H9 (cell line): ENCODE measurements around the gene SLC34A3. TPM values are rescaled to one million over a fixed set of nuclear protein-coding genes. Genes with fewer than 3 reads are reported as not detected.
A peak's percentile ranks its signal among the peaks of the same experiment; 100 is the strongest.

Experiments
- DNase-seq: peaks from one replicate; pipeline ENCODE4 v3.0.0-alpha.2; 2017
- H2AFZ ChIP-seq: one replicate; pipeline ENCODE4 v1.6.1; 2013; ENCODE audit warnings: mild to moderate bottlenecking, low read length, control low read depth, moderate library complexity
- H2AK5ac ChIP-seq: 2 replicates; pipeline ENCODE4 v1.6.1; 2013; ENCODE audit warnings: low read length, control low read depth, mixed read lengths; ENCODE audit not compliant: insufficient read length
- H2BK120ac ChIP-seq: one replicate; pipeline ENCODE4 v1.6.1; 2013; ENCODE audit warnings: low read depth, mild to moderate bottlenecking, low read length, control low read depth, inconsistent platforms; ENCODE audit not compliant: poor library complexity, severe bottlenecking
- H2BK12ac ChIP-seq: 2 replicates; pipeline ENCODE4 v1.6.1; 2013; ENCODE audit warnings: low read length, control low read depth, mixed read lengths, low read depth; ENCODE audit not compliant: insufficient read length
- H2BK15ac ChIP-seq: 2 replicates; pipeline ENCODE4 v1.6.1; 2013; ENCODE audit warnings: low read depth, low read length, control low read depth
- H2BK20ac ChIP-seq: one replicate; pipeline ENCODE4 v1.6.1; 2013; ENCODE audit warnings: low read depth, mild to moderate bottlenecking, low read length, control low read depth, inconsistent platforms; ENCODE audit not compliant: poor library complexity, severe bottlenecking
- H2BK5ac ChIP-seq: 2 replicates; pipeline ENCODE4 v1.6.1; 2013; ENCODE audit warnings: low read length, control low read depth, mixed read lengths; ENCODE audit not compliant: insufficient read length
- H3K14ac ChIP-seq: 2 replicates; pipeline ENCODE4 v1.6.1; 2013; ENCODE audit warnings: low read length, control low read depth; ENCODE audit not compliant: insufficient read depth
- H3K18ac ChIP-seq: 2 replicates; pipeline ENCODE4 v1.6.1; 2013; ENCODE audit warnings: low read depth, mild to moderate bottlenecking, mixed read lengths, low read length, control low read depth; ENCODE audit not compliant: insufficient read length
- H3K23ac ChIP-seq: 2 replicates; pipeline ENCODE4 v1.6.1; 2013; ENCODE audit warnings: low read length, control low read depth, mixed read lengths, low read depth; ENCODE audit not compliant: insufficient read length
- H3K23me2 ChIP-seq: 2 replicates; pipeline ENCODE4 v1.6.1; 2013; ENCODE audit warnings: low read depth, mild to moderate bottlenecking, mixed read lengths, low read length, control low read depth; ENCODE audit not compliant: insufficient read length, poor library complexity, severe bottlenecking
- H3K27ac ChIP-seq: 2 replicates; pipeline ENCODE4 v1.5.1; 2013; ENCODE audit warnings: low read length, control low read depth, mixed read lengths, low read depth; ENCODE audit not compliant: insufficient read length
- H3K27me3 ChIP-seq: 2 replicates; pipeline ENCODE4 v1.6.1; 2013; ENCODE audit warnings: low read length, control low read depth, inconsistent platforms; ENCODE audit not compliant: insufficient read depth
- H3K4ac ChIP-seq: 2 replicates; pipeline ENCODE4 v1.6.1; 2013; ENCODE audit warnings: low read depth, mild to moderate bottlenecking, control low read depth, inconsistent platforms, low read length, moderate library complexity
- H3K4me1 ChIP-seq: 2 replicates; pipeline ENCODE4 v1.6.1; 2013; ENCODE audit warnings: low read length, control low read depth, inconsistent platforms; ENCODE audit not compliant: insufficient read depth
- H3K4me2 ChIP-seq: 2 replicates; pipeline ENCODE4 v1.6.1; 2013; ENCODE audit warnings: low read length, control low read depth, mixed read lengths; ENCODE audit not compliant: insufficient read length, insufficient read depth
- H3K56ac ChIP-seq: 2 replicates; pipeline ENCODE4 v1.6.1; 2013; ENCODE audit warnings: low read depth, mild to moderate bottlenecking, mixed read lengths, low read length, control low read depth; ENCODE audit not compliant: insufficient read length
- H3K79me1 ChIP-seq: 2 replicates; pipeline ENCODE4 v1.6.1; 2013; ENCODE audit warnings: low read depth, mild to moderate bottlenecking, moderate library complexity, low read length, control low read depth, inconsistent platforms; ENCODE audit not compliant: insufficient read depth, poor library complexity, severe bottlenecking
- H3K79me2 ChIP-seq: 2 replicates; pipeline ENCODE4 v1.6.1; 2013; ENCODE audit warnings: low read length, control low read depth, inconsistent platforms; ENCODE audit not compliant: insufficient read depth
- H3K9ac ChIP-seq: 2 replicates; pipeline ENCODE4 v1.6.1; 2013; ENCODE audit warnings: low read length, control low read depth, mixed read lengths; ENCODE audit not compliant: insufficient read length; ENCODE audit errors: extremely low read depth
- H3K9me3 ChIP-seq: one replicate; pipeline ENCODE4 v1.6.1; 2013; ENCODE audit warnings: low read depth, low read length, inconsistent platforms; ENCODE audit not compliant: control insufficient read depth
- H3T11ph ChIP-seq: one replicate; pipeline ENCODE4 v1.6.1; 2013; ENCODE audit warnings: mild to moderate bottlenecking, low read length, control low read depth, inconsistent platforms
- H4K20me1 ChIP-seq: one replicate; pipeline ENCODE4 v1.6.1; 2013; ENCODE audit not compliant: control insufficient read depth, insufficient read length, insufficient read depth
- H4K5ac ChIP-seq: 2 replicates; pipeline ENCODE4 v1.6.1; 2013; ENCODE audit warnings: low read depth, mild to moderate bottlenecking, mixed read lengths, low read length, control low read depth; ENCODE audit not compliant: insufficient read length
- H4K8ac ChIP-seq: replicated peaks from 2 replicates; pipeline ENCODE4 v1.6.1; 2013; ENCODE audit warnings: low read length, control low read depth, mixed read lengths, low read depth; ENCODE audit not compliant: insufficient read length
- H4K91ac ChIP-seq: 2 replicates; pipeline ENCODE4 v1.6.1; 2013; ENCODE audit warnings: low read depth, mild to moderate bottlenecking, moderate library complexity, mixed read lengths, low read length, control low read depth; ENCODE audit not compliant: insufficient read length
- H3K27ac Mint-ChIP-seq, 3 experiments: 2 replicates in 2 of 3; 3 replicates in 1 of 3; pipeline ENCODE4 v1.8.0; 2020 to 2021; ENCODE audit warnings: mixed read lengths in 3 of 3, mild to moderate bottlenecking in 1 of 3, moderate library complexity in 1 of 3
- H3K27me3 Mint-ChIP-seq: 2 replicates; pipeline ENCODE4 v1.8.0; 2021; ENCODE audit warnings: low read depth, mild to moderate bottlenecking, moderate library complexity, mixed read lengths
- H3K36me3 Mint-ChIP-seq, 3 experiments: 2 replicates in 2 of 3; 3 replicates in 1 of 3; pipeline ENCODE4 v1.8.0; 2020 to 2021; ENCODE audit warnings: low read depth in 3 of 3, mixed read lengths in 3 of 3; ENCODE audit not compliant: insufficient read depth in 1 of 3
- H3K4me1 Mint-ChIP-seq, 2 experiments: 2 replicates each; pipeline ENCODE4 v1.8.0; 2020; ENCODE audit warnings: mixed read lengths in 2 of 2
- H3K4me3 Mint-ChIP-seq, 2 experiments: 2 replicates in 1 of 2; 3 replicates in 1 of 2; pipeline ENCODE4 v1.8.0; 2020 to 2021; ENCODE audit warnings: mild to moderate bottlenecking in 2 of 2, mixed read lengths in 2 of 2, moderate library complexity in 1 of 2
- H3K9me3 Mint-ChIP-seq, 2 experiments: 2 replicates in 1 of 2; 3 replicates in 1 of 2; pipeline ENCODE4 v1.8.0; 2020; ENCODE audit warnings: mild to moderate bottlenecking in 2 of 2, mixed read lengths in 2 of 2, moderate library complexity in 1 of 2
- whole genome bisulfite sequencing: extraction: QIAGEN DNeasy Blood & Tissue Kit; methylation state at CpG from one replicate; pipeline ENCODE4 v1.1.7; 2013; ENCODE audit warnings: missing lambda C conversion rate, low lambda C conversion rate, mixed read lengths; ENCODE audit not compliant: insufficient read length; ENCODE audit errors: extremely low coverage; 5-methylcytosine and 5-hydroxymethylcytosine counted together
- total RNA-seq: library from RNA; stranded (reverse); gene quantifications from 2 replicates; pipeline ENCODE4 v1.2.1, GENCODE V29; 2021
- TF ChIP-seq, protein P1 (sequence below): fragments of 200-600 bp; sonication (generic); conservative IDR thresholded peaks from 3 replicates; pipeline ENCODE4 v1.8.0; 2021; ENCODE audit warnings: antibody characterized with exemption, mild to moderate bottlenecking

SLC34A3 gene
- total RNA-seq, 1 experiment from 2014 or later = not detected

DNA sequence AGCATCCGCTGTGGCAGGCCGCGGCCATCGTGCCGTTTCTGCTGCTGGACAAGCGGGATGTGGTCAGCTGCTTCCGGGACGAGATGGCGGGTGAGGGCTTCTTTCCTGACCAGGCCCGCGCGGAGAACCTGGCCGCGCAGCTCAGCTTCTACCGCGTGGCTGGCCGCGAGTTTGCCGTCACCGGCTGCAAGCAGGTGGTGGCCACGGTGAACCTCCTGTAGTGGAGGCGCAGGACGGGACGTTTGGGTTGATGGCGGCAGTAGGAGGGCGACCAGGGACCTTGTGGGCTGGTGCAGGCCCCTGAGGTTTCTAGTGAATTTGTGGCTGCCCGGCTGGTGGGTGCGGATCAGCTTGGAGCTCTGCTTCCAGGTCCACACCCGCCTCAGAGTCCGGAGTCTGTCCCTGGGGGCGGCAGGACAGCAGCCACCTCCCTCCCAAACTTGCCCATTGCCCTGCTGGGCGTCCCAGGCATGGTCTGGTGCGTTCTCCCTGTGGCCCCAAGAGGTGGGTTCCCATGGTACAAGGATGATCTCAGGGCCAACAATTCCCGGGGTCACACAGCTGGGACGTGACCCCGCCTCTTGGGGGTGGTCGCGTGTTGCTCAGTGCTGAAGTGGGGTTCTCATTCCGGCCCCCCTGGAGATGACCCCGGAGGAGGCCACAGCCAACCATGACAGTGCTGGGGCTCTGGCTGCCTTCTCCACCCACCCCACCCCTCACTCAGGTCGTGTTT, 49.2 kb downstream of the SLC34A3 start:
- H3K4me2 ChIP-seq = no peak overlapping the region
- H3K9me3 Mint-ChIP-seq = no peaks in the 10 kb centered on the region
- DNase-seq = peak; percentile 38

More for the DNA sequence above, 49.2 kb downstream of the SLC34A3 start:
- no peak overlapping the region for H3T11ph ChIP-seq
- no peak overlapping the region for H4K5ac ChIP-seq
- Mint-ChIP-seq H3K36me3 (peaks cover 0 to 1% (median 0%) of the 10 kb centered on the region in 3 experiments; a peak in 1 of 7 replicates), H3K27ac (no peak overlapping the region), H3K27me3 (peaks cover 14% of the 10 kb centered on the region), H3K4me1 (peaks cover 16 to 21% of the 10 kb centered on the region in 2 experiments), H3K4me3 (no peak overlapping the region)
- WGBS = no CpG with 5 or more reads among the region's 41 CpGs
- no peak overlapping the region for H3K18ac ChIP-seq
- H2BK20ac ChIP-seq = no peak overlapping the region
- no peak overlapping the region for H2BK15ac ChIP-seq
- H2AK5ac ChIP-seq = no peak overlapping the region
- H4K20me1 ChIP-seq = no peaks in the 10 kb centered on the region
- no peak overlapping the region for H3K23ac ChIP-seq
- H3K4ac ChIP-seq = no peak overlapping the region
- H2AFZ ChIP-seq = no peak overlapping the region
- no peak overlapping the region for H2BK5ac ChIP-seq
- H3K9ac ChIP-seq = no peak overlapping the region
- no peak overlapping the region for H2BK120ac ChIP-seq
- no peak overlapping the region; the same call in 1 of the 2 replicates for H3K14ac ChIP-seq
- no peaks in the 10 kb centered on the region for H3K79me1 ChIP-seq
- no peak overlapping the region for H3K27ac ChIP-seq
- no peak overlapping the region for H2BK12ac ChIP-seq
- peaks cover 12% of the 10 kb centered on the region for H3K23me2 ChIP-seq
- no peaks in the 10 kb centered on the region for H3K79me2 ChIP-seq
- H3K4me1 ChIP-seq = no peaks in the 10 kb centered on the region
- H3K27me3 ChIP-seq = no peaks in the 10 kb centered on the region
- H3K9me3 ChIP-seq = no peaks in the 10 kb centered on the region
- no peak overlapping the region for H3K56ac ChIP-seq
- no peak overlapping the region for H4K8ac ChIP-seq
- no peak overlapping the region for H4K91ac ChIP-seq
- TF ChIP-seq, protein P1, sequence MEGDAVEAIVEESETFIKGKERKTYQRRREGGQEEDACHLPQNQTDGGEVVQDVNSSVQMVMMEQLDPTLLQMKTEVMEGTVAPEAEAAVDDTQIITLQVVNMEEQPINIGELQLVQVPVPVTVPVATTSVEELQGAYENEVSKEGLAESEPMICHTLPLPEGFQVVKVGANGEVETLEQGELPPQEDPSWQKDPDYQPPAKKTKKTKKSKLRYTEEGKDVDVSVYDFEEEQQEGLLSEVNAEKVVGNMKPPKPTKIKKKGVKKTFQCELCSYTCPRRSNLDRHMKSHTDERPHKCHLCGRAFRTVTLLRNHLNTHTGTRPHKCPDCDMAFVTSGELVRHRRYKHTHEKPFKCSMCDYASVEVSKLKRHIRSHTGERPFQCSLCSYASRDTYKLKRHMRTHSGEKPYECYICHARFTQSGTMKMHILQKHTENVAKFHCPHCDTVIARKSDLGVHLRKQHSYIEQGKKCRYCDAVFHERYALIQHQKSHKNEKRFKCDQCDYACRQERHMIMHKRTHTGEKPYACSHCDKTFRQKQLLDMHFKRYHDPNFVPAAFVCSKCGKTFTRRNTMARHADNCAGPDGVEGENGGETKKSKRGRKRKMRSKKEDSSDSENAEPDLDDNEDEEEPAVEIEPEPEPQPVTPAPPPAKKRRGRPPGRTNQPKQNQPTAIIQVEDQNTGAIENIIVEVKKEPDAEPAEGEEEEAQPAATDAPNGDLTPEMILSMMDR = no peak
